Measurements from ENCODE around the gene NDUFAF2. TPM values are rescaled to one million over a fixed set of nuclear protein-coding genes. Genes with fewer than 3 reads are reported as not detected.

The NDUFAF2 gene
- polyA plus RNA-seq, 1 of the 3 experiments (the other 2 are of a cell fraction): 33.4 TPM

DNA sequence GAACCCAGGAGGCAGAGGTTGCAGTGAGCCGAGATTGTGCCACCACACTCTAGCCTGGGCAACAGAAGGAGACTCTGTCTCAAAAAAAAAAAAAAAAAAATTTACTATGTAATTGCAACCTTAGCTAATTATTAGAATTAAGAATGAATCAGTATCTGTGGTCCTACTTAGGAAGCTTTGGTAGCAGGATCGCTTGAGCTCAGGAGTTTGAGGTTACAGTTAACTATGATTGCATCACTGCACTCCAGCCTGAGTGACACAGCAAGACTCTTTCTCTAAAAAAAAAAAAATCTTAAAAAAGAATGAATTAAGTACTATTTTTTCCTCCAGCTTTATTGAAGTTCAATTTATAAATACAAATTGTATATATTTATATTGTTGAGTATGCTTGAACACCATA lies 16.7 kb downstream of the NDUFAF2 start:
- Histone ChIP-seq H3K36me3 (replicated peaks in 1 of 2; ENCODE audit: control insufficient read depth in 1 of 2, insufficient read depth in 2 of 2, low read length in 1 of 2) (no peaks in the 10 kb centered on the region), H3K9me3 (0 out of 2 replicates have a peak, but pooled peaks cover 3% of the 10 kb centered on the region), H3K4me3 (ENCODE audit: low read depth in 2 of 2, low read length in 1 of 2) (no peak overlapping the region), H3K4me2 (no peak overlapping the region), H3K9me2 (no peaks in the 10 kb centered on the region), H3K27me3 (ENCODE audit: insufficient read depth) (no peaks in the 10 kb centered on the region), H2AFZ (ENCODE audit: low read depth) (no peak overlapping the region), H3K79me2 (ENCODE audit: insufficient read depth) (peaks cover 35% of the 10 kb centered on the region), H3K4me1 (ENCODE audit: control insufficient read depth in 1 of 2, insufficient read depth in 2 of 2, low read depth in 1 of 2, low read length in 1 of 2) (peaks cover 6 to 7% of the 10 kb centered on the region in 2 experiments; a peak in 3 of 4 replicates), H3K27ac (ENCODE audit: low read depth in 2 of 2, low read length in 1 of 2) (no peak overlapping the region), H3F3A (replicated peaks; ENCODE audit: insufficient read depth) (no peaks in the 10 kb centered on the region), H4K20me1 (ENCODE audit: insufficient read depth) (no peaks in the 10 kb centered on the region), H3K9ac (no peak overlapping the region)
- 94% methylated on average over 2 of the region's 2 CpGs for WGBS (ENCODE audit: low lambda C conversion rate)
- ChIA-PET CTCF (interaction anchor here (2.0 kb wide), 1 partner anchor 67 kb away, joined by 4 read pairs; no protein-coding TSS in a partner anchor), POLR2A (no interaction called here)
- no peak for TF ChIP-seq TAF1 (IDR thresholded peaks at IDR 0.05; ENCODE audit: borderline replicate concordance, low read depth, low read length)
- no peak for DNase-seq

DNA sequence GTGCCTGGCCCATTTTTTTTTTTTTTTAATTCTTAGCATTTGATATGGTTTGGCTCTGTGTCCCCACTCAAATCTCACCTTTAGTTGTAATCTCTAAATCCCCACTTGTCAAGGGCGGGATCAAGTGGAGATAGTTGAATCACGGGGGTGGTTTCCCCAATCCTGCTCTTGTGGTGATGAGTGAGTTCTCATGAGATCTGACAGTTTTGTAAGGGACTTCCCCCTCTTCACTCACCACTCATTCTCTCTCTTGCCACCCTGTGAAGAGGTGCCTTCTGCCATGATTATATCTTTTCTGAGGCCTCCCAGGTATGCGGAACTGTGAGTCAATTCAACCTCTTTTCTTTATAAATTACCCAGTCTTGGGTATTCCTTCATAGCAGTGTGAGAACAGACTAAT lies 27.2 kb downstream of the NDUFAF2 start:
- H3K79me2 ChIP-seq (ENCODE audit: insufficient read depth): peaks cover 47% of the 10 kb centered on the region
- ChIA-PET POLR2A (no interaction called here), CTCF (no interaction called here)
- no peak overlapping the region for H3K27ac ChIP-seq (ENCODE audit: low read depth in 2 of 2, low read length in 1 of 2)
- H3K4me1 ChIP-seq (ENCODE audit: control insufficient read depth in 1 of 2, insufficient read depth in 2 of 2, low read depth in 1 of 2, low read length in 1 of 2): no peaks in the 10 kb centered on the region
- no peak for DNase-seq
- no peak overlapping the region for H2AFZ ChIP-seq (ENCODE audit: low read depth)
- TF ChIP-seq, protein P1, sequence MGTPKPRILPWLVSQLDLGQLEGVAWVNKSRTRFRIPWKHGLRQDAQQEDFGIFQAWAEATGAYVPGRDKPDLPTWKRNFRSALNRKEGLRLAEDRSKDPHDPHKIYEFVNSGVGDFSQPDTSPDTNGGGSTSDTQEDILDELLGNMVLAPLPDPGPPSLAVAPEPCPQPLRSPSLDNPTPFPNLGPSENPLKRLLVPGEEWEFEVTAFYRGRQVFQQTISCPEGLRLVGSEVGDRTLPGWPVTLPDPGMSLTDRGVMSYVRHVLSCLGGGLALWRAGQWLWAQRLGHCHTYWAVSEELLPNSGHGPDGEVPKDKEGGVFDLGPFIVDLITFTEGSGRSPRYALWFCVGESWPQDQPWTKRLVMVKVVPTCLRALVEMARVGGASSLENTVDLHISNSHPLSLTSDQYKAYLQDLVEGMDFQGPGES (IDR thresholded peaks at IDR 0.05; ENCODE audit: low read depth, low read length): no peak
- TF ChIP-seq NRF1 (IDR thresholded peaks at IDR 0.05; ENCODE audit: low read depth, low read length) (no peak), CHD2 (IDR thresholded peaks at IDR 0.05; ENCODE audit: low read length, partially characterized antibody) (no peak), FOXM1 (IDR thresholded peaks at IDR 0.05; ENCODE audit: low read depth) (no peak), RFX5 (IDR thresholded peaks at IDR 0.05; ENCODE audit: low read length) (no peak), NFIC (IDR thresholded peaks at IDR 0.05; ENCODE audit: borderline replicate concordance) (no peak), USF2 (IDR thresholded peaks at IDR 0.05; ENCODE audit: borderline replicate concordance, low read depth, low read length) (no peak), REST (IDR thresholded peaks at IDR 0.05; ENCODE audit: low read depth, low read length) (no peak), GATA2 (CRISPR knock-in tag; IDR thresholded peaks at IDR 0.05) (no peak), JUND (IDR thresholded peaks at IDR 0.05) (no peak), TAF1 (IDR thresholded peaks at IDR 0.05; ENCODE audit: borderline replicate concordance, low read depth, low read length) (no peak), USF1 (IDR thresholded peaks at IDR 0.05; ENCODE audit: borderline replicate concordance, low read depth) (no peak)
- no peaks in the 10 kb centered on the region for H3F3A ChIP-seq (replicated peaks; ENCODE audit: insufficient read depth)
- 98% methylated on average over 3 of the region's 3 CpGs for WGBS (ENCODE audit: low lambda C conversion rate)
- H3K9me3 ChIP-seq: no peaks in the 10 kb centered on the region
- H3K27me3 ChIP-seq (ENCODE audit: insufficient read depth): no peaks in the 10 kb centered on the region
- no peak overlapping the region for H3K4me3 ChIP-seq (ENCODE audit: low read depth in 2 of 2, low read length in 1 of 2)
- H3K9me2 ChIP-seq: no peaks in the 10 kb centered on the region
- H3K9ac ChIP-seq: no peak overlapping the region
- H3K4me2 ChIP-seq: no peak overlapping the region
- H3K36me3 ChIP-seq (replicated peaks in 1 of 2; ENCODE audit: control insufficient read depth in 1 of 2, insufficient read depth in 2 of 2, low read length in 1 of 2): peaks cover 0 to 14% of the 10 kb centered on the region in 2 experiments
- H4K20me1 ChIP-seq (ENCODE audit: insufficient read depth): no peaks in the 10 kb centered on the region

Measured in SK-N-SH (cell line).